GM21723 (cell line): ENCODE data around the gene IQCM.

Experiments used
- ATAC-seq: cut with Tn5 transposase; IDR thresholded peaks from one replicate; pipeline ENCODE4 v1.9.1; 2021; ENCODE audit warnings: mild to moderate bottlenecking, moderate library complexity; ENCODE audit not compliant: unreplicated experiment

Gene IQCM

DNA sequence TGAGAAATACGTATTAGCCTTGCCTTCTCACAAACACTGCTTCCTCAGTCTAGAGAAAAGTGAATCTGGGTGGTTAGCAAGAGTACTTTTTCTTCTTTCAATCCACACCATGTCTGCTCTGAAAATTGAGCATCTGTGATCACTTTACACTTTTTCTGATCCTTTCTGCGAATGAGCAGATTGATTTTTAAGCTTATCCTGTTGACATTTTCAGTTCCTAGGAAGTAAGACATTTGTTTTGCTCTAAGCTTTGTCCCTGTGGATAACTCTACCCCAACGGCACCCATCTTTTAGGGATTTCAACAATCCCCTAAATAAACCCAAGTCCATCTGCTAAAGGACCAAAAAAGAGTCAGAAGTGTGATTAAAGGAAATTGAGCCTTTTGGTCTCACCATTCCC is 487.5 kb downstream of the IQCM start:
- ATAC-seq: no peak

DNA sequence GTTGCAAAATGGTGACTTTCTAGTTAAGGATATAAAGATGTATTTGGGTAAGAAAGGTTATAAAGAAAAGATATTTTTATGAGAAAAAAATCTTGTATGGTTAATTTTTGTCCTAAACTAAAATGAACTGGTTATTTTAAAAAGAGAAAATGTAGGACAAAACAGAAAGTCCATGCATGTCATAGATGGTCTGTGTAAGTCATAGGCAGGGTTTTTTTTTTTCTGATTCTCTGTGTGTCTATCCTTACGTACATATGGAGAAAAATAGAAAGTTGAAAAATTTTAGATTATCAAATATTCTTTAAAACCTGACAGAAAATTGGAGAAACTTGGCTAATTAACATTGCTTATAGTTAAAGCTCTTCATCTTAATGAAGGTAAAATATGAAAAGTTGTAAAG is 493.4 kb downstream of the IQCM start:
- no peak for ATAC-seq

- ATAC-seq: no peak
Observed at GRCh38 chr4:149321438-149321837, 494.2 kb downstream of the IQCM start.

DNA sequence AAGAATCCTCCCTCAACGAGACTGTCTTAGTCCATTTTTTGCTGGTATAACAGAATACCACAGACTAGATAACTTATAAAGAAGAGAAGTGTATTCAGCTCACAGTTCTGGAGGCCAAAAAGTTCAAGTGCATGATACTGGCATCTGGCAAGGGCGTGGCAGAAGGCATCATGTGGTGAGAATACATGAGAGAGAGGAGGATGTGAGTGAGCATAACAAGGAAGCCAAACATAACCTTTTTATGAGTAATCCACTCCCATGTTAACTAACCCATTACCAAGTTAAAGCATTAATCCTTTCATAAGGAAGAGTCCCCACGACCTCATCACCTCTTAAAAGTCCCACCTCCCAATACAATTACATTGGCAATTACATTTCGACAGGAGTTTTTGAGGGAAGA is 504.6 kb downstream of the IQCM start:
- no peak for ATAC-seq

DNA sequence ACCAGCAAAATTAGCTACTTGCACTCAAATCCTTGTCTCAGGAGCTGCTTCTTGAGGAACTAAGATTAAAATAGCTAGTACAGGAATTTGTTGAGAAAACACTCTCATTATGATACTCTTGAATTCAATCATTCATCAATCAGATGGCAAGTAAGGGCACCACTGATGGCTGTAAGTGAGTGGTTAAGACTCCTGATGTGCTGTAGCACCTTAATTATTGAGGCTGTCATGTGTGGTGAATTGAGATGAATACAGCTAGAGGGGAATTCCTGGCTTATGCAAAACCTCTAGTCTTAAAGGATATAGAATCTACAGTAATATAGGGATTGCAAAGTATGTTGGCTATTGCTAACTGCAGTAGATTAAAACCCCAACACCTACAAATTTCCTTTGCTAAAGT is 509.1 kb downstream of the IQCM start:
- ATAC-seq: no peak
